OCI-LY1 (cell line): Measurements from ENCODE around the gene ZMIZ2.

Experiments used
- H2AFZ ChIP-seq: fragments of 200-600 bp; sonication (generic), shearing (Covaris generic); 2 replicates; pipeline ENCODE4 v1.6.0; 2014; ENCODE audit warnings: antibody characterized with exemption, mild to moderate bottlenecking, low read length
- H3F3A ChIP-seq: fragments of 200-600 bp; sonication (generic), shearing (Covaris generic); 2 replicates; pipeline ENCODE4 v1.6.0; 2014; ENCODE audit warnings: mild to moderate bottlenecking, antibody characterized with exemption, low read length, moderate library complexity; ENCODE audit not compliant: insufficient read depth
- H3K27ac ChIP-seq: fragments of 200-600 bp; sonication (generic); 2 replicates; pipeline ENCODE4 v1.5.1; 2014; ENCODE audit warnings: low read length, mixed run types, mild to moderate bottlenecking, low read depth; ENCODE audit not compliant: poor library complexity, severe bottlenecking
- H3K27me3 ChIP-seq: fragments of 200-600 bp; sonication (generic); 2 replicates; pipeline ENCODE4 v1.6.0; 2014; ENCODE audit warnings: antibody characterized with exemption, mild to moderate bottlenecking, low read length, moderate library complexity; ENCODE audit not compliant: insufficient read depth
- H3K36me3 ChIP-seq: fragments of 200-600 bp; sonication (generic); 2 replicates; pipeline ENCODE4 v1.6.1; 2014; ENCODE audit warnings: mild to moderate bottlenecking, antibody characterized with exemption, low read length, moderate library complexity, mixed read lengths; ENCODE audit not compliant: insufficient read depth
- H3K4me1 ChIP-seq: fragments of 200-600 bp; sonication (generic); 2 replicates; pipeline ENCODE4 v1.5.1; 2014; ENCODE audit warnings: mild to moderate bottlenecking, low read length, moderate library complexity; ENCODE audit not compliant: insufficient read depth, severe bottlenecking
- H3K4me2 ChIP-seq: fragments of 200-600 bp; sonication (generic), shearing (Covaris generic); 2 replicates; pipeline ENCODE4 v1.6.1; 2014; ENCODE audit warnings: low read length
- H3K4me3 ChIP-seq: fragments of 200-600 bp; sonication (generic); 2 replicates; pipeline ENCODE4 v1.5.1; 2014; ENCODE audit warnings: low read length, low read depth, mild to moderate bottlenecking, mixed read lengths; ENCODE audit not compliant: poor library complexity, severe bottlenecking
- H3K79me2 ChIP-seq: fragments of 200-600 bp; shearing (Covaris generic); 2 replicates; pipeline ENCODE4 v1.6.1; 2016; ENCODE audit warnings: mixed run types, low read length, mixed read lengths; ENCODE audit not compliant: insufficient read depth
- H3K9ac ChIP-seq: fragments of 200-600 bp; sonication (generic), shearing (Covaris generic); 2 replicates; pipeline ENCODE4 v1.6.1; 2014; ENCODE audit warnings: mild to moderate bottlenecking, low read length, mixed read lengths
- H3K9me2 ChIP-seq: fragments of 200-600 bp; sonication (generic), shearing (Covaris generic); 2 replicates; pipeline ENCODE4 v1.6.1; 2014; ENCODE audit warnings: low read depth, mild to moderate bottlenecking, low read length, mixed read lengths
- H3K9me3 ChIP-seq: fragments of 200-600 bp; shearing (Covaris generic); 2 replicates; pipeline ENCODE4 v1.6.1; 2014; ENCODE audit warnings: low read length, mixed read lengths
- H4K20me1 ChIP-seq: fragments of 200-600 bp; sonication (generic), shearing (Covaris generic); 2 replicates; pipeline ENCODE4 v1.6.0; 2016; ENCODE audit warnings: mild to moderate bottlenecking, low read length; ENCODE audit not compliant: insufficient read depth
- EZH2 ChIP-seq: fragments of 200-600 bp; sonication (generic), shearing (Covaris generic); IDR thresholded peaks from 2 replicates; pipeline ENCODE4 v1.8.0; 2017; ENCODE audit warnings: borderline replicate concordance, mixed run types, mild to moderate bottlenecking, antibody characterized with exemption, low read length, moderate library complexity, mixed read lengths
- TF ChIP-seq, protein P1 (sequence below): fragments of 200-600 bp; sonication (generic), shearing (Covaris generic); IDR thresholded peaks from 2 replicates; pipeline ENCODE4 v1.5.1; 2017; ENCODE audit warnings: mild to moderate bottlenecking, antibody characterized with exemption, low read length, moderate library complexity, mixed read lengths

ZMIZ2 gene

GRCh38 chr7:44750921-44751571, 2.4 kb downstream of the ZMIZ2 start:
- Histone ChIP-seq H3K4me1 (peaks cover 43% of the 10 kb centered on the region), H3K9ac (peak overlapping the region; percentile 28; the same call in 1 of the 2 replicates), H3F3A (no peaks in the 10 kb centered on the region), H2AFZ (no peak overlapping the region), H3K36me3 (peaks cover 1% of the 10 kb centered on the region; the same call in 1 of the 2 replicates), H3K27ac (peak overlapping the region; percentile 76), H4K20me1 (no peaks in the 10 kb centered on the region), H3K4me3 (peak overlapping the region; percentile 85), H3K79me2 (peaks cover 18% of the 10 kb centered on the region; the same call in 1 of the 2 replicates), H3K4me2 (peak overlapping the region; percentile 78), H3K9me3 (no peaks in the 10 kb centered on the region), H3K27me3 (no peaks in the 10 kb centered on the region), H3K9me2 (no peaks in the 10 kb centered on the region)
- TF ChIP-seq EZH2 = no peak
- TF ChIP-seq, protein P1, sequence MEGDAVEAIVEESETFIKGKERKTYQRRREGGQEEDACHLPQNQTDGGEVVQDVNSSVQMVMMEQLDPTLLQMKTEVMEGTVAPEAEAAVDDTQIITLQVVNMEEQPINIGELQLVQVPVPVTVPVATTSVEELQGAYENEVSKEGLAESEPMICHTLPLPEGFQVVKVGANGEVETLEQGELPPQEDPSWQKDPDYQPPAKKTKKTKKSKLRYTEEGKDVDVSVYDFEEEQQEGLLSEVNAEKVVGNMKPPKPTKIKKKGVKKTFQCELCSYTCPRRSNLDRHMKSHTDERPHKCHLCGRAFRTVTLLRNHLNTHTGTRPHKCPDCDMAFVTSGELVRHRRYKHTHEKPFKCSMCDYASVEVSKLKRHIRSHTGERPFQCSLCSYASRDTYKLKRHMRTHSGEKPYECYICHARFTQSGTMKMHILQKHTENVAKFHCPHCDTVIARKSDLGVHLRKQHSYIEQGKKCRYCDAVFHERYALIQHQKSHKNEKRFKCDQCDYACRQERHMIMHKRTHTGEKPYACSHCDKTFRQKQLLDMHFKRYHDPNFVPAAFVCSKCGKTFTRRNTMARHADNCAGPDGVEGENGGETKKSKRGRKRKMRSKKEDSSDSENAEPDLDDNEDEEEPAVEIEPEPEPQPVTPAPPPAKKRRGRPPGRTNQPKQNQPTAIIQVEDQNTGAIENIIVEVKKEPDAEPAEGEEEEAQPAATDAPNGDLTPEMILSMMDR = no peak

GRCh38 chr7:44752822-44753221, 4.2 kb downstream of the ZMIZ2 start:
- no peaks in the 10 kb centered on the region for H3K27me3 ChIP-seq
- H2AFZ ChIP-seq = no peak overlapping the region
- peaks cover 40% of the 10 kb centered on the region for H3K4me1 ChIP-seq
- peaks cover 17% of the 10 kb centered on the region for H3K36me3 ChIP-seq
- TF ChIP-seq EZH2 = no peak
- TF ChIP-seq, protein P1 = no peak
- peaks cover 18% of the 10 kb centered on the region; the same call in 1 of the 2 replicates for H3K79me2 ChIP-seq
- no peaks in the 10 kb centered on the region for H3K9me2 ChIP-seq
- no peak overlapping the region for H3K4me2 ChIP-seq
- no peaks in the 10 kb centered on the region for H3K9me3 ChIP-seq
- no peaks in the 10 kb centered on the region for H4K20me1 ChIP-seq
- no peak overlapping the region for H3K9ac ChIP-seq
- no peak overlapping the region for H3K4me3 ChIP-seq
- H3F3A ChIP-seq = no peaks in the 10 kb centered on the region
- H3K27ac ChIP-seq = no peak overlapping the region

GRCh38 chr7:44754802-44755697, 6.4 kb downstream of the ZMIZ2 start:
- H3K79me2 ChIP-seq = peaks cover 14% of the 10 kb centered on the region; the same call in 1 of the 2 replicates
- H3K4me1 ChIP-seq = peaks cover 28% of the 10 kb centered on the region
- H3K27ac ChIP-seq = no peak overlapping the region
- H3F3A ChIP-seq = no peaks in the 10 kb centered on the region
- no peak overlapping the region for H3K4me3 ChIP-seq
- H4K20me1 ChIP-seq = no peaks in the 10 kb centered on the region
- H3K4me2 ChIP-seq = no peak overlapping the region
- no peaks in the 10 kb centered on the region for H3K27me3 ChIP-seq
- H3K9me2 ChIP-seq = no peaks in the 10 kb centered on the region
- H3K9ac ChIP-seq = no peak overlapping the region
- TF ChIP-seq, protein P1 = no peak
- TF ChIP-seq EZH2 = no peak
- no peaks in the 10 kb centered on the region for H3K9me3 ChIP-seq
- H2AFZ ChIP-seq = no peak overlapping the region
- H3K36me3 ChIP-seq = peaks cover 33% of the 10 kb centered on the region
